GM21528 (cell line): Measurements from ENCODE around the gene TNS3.

Experiments
- ATAC-seq: cut with Tn5 transposase; IDR thresholded peaks from one replicate; pipeline ENCODE4 v1.9.1; 2021; ENCODE audit warnings: mild to moderate bottlenecking, moderate library complexity; ENCODE audit not compliant: unreplicated experiment, low FRiP score

TNS3 gene

GRCh38 chr7:47492716-47493325, 89.1 kb downstream of the TNS3 start:
- no peak for ATAC-seq

GRCh38 chr7:47490501-47491265, 91.2 kb downstream of the TNS3 start:
- no peak for ATAC-seq

GRCh38 chr7:47489624-47490023, 92.3 kb downstream of the TNS3 start:
- no peak for ATAC-seq

GRCh38 chr7:47488969-47489342, 93.0 kb downstream of the TNS3 start:
- ATAC-seq, result no peak

GRCh38 chr7:47488201-47488968, 93.5 kb downstream of the TNS3 start:
- no peak for ATAC-seq

GRCh38 chr7:47485640-47486435, 96.1 kb downstream of the TNS3 start:
- ATAC-seq, result no peak

GRCh38 chr7:47484923-47485639, 96.8 kb downstream of the TNS3 start:
- no peak for ATAC-seq

GRCh38 chr7:47484457-47484856, 97.5 kb downstream of the TNS3 start:
- ATAC-seq, result no peak

- no peak for ATAC-seq
Measured at GRCh38 chr7:47483604-47484273, 98.2 kb downstream of the TNS3 start.

- no peak for ATAC-seq
Measured at GRCh38 chr7:47482013-47482875, 99.7 kb downstream of the TNS3 start.

- ATAC-seq, result no peak
Measured at GRCh38 chr7:47481541-47482012, 100.3 kb downstream of the TNS3 start.

- peak; percentile 39 for ATAC-seq
Measured at GRCh38 chr7:47480576-47481538, 101.1 kb downstream of the TNS3 start.

GRCh38 chr7:47479821-47480575, 101.9 kb downstream of the TNS3 start:
- ATAC-seq, result no peak

- ATAC-seq, result no peak
Measured at GRCh38 chr7:47478926-47479711, 102.8 kb downstream of the TNS3 start.

GRCh38 chr7:47478017-47478344, 103.9 kb downstream of the TNS3 start:
- no peak for ATAC-seq
